ENCODE results near the gene USP48.
"Not testable (repeated sequence)": the region's sequence is repeated elsewhere in the genome, so short reads cannot be mapped to it uniquely, and the experiment has no call there.

Gene USP48

DNA sequence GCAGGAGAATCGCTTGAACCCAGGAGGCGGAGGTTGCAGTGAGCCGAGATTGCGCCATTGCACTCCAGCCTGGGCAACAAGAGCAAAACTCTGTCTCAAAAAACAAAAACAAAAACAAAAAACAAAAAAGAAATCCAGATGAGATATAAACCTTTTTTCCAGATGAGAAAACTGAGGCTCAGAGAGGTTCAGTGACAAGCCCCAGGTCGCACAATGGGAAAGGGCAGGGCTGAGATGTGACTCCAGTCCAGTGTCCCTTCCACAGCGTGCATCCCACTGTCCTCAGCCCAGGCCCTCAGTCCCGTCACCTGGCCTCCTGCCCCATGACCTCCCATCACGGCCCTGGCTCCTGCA lies 151.4 kb downstream of the USP48 start:
- DNase-seq: not testable (repeated sequence)

- no peak for DNase-seq
These were observed 152.2 kb downstream of the USP48 start for GRCh38 chr1:21630571-21631343.

DNA sequence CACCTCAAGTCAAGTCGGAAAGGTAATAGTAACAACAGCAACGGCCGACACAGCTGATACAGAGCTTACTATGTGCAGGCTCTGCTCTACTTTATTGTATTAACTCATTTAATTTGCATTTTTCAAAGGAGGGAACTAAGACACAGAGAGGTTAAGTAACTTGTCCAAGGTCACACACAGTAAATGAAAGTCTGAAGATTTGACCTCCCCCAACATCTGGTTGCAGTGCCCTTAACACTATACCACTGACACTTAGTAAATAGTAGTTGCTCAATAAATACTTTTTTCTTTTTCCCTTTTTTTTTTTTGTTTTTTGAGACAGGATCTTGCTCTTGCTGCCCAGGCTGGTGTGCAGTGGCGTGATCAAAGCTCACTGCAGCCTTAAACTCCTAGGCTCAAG lies 153.0 kb downstream of the USP48 start:
- DNase-seq: no peak

- DNase-seq: no peak
These were observed 154.1 kb downstream of the USP48 start for GRCh38 chr1:21628798-21629393.

Data from stimulated activated CD4-positive, alpha-beta T cell treated with anti-CD3 and anti-CD28 coated beads, Interleukin-4, amount 100 ng/mL, for 4 hours (primary cell).